ENCODE measurements around the gene PI4K2B.
"Not testable (repeated sequence)": the region's sequence is repeated elsewhere in the genome, so short reads cannot be mapped to it uniquely, and the experiment has no call there.

PI4K2B gene

DNA sequence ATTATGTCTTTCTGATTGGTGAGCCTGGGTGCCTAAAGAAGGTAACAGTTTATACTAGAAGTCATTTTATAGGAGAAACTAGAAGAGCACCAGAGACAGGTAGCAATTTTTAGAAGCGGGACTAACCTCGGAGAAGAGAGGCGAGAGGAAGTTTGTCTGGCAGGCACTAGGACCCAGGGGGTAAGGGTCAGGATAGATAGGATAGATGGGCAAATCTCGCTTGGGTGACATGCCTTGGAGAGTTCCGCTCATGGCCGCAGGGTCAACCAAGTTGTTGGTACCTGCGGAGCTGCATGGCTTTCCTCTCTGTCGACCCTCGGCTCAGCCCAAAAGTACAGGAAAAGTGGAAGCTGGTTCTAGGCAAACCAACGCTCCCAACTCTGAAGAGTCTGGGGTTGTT lies 11.3 kb downstream of the PI4K2B start:
- DNase-seq = no peak

GRCh38 chr4:25246680-25247611 lies 13.1 kb downstream of the PI4K2B start:
- DNase-seq = no peak

GRCh38 chr4:25248875-25249274 lies 15.0 kb downstream of the PI4K2B start:
- not testable (repeated sequence) for DNase-seq

DNA sequence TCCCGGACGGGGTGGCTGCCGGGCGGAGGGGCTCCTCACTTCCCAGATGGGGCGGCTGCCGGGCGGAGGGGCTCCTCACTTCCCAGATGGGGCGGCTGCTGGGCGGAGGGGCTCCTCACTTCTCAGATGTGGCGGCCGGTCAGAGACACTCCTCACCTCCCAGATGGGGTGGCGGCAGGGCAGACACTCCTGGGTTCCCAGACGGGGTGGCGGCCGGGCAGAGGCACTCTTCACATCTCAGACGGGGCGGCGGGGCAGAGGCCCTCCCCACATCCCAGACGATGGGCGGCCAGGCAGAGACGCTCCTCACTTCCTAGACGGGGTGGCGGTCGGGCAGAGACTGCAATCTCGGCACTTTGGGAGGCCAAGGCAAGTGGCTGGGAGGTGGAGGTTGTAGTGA lies 15.7 kb downstream of the PI4K2B start:
- DNase-seq = not testable (repeated sequence)

- no peak for DNase-seq
These were observed 18.6 kb downstream of the PI4K2B start for GRCh38 chr4:25252230-25253070.

DNA sequence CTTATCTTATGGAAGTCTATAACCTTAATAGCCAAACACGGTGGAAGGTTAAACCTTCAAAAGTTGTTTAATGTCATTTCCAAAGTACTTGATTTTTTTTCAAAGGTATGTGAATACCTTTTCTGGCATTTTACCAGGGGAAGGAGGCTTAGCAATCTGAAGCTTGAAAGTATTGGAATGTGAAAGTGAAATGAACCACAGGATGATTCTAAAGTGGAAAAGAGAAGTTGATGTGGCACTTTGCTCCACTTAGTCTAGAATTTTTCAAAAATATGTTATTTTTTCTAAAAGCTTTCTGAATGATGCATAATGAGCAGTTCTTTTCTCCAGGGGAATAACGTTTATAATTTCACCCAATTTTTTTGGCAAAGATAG lies 19.2 kb downstream of the PI4K2B start:
- DNase-seq = no peak

DNA sequence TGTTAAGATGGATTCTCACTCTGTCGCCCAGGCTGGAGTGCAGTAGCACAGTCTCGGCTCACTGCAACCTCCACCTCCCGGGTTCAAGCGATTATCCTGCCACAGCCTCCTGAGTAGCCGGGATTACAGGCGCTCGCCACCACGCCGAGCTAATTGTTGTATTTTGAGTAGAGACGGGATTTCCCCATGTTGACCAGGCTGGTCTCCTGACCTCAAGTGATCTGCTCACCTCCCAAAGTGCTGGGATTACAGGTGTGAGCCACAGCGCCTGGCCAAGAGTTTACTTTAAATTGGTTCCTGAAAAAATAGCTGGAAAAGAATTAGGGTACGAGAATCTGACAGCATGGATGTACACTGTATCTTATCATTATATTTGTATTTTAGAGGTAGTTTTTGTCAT lies 20.0 kb downstream of the PI4K2B start:
- not testable (repeated sequence) for DNase-seq

DNA sequence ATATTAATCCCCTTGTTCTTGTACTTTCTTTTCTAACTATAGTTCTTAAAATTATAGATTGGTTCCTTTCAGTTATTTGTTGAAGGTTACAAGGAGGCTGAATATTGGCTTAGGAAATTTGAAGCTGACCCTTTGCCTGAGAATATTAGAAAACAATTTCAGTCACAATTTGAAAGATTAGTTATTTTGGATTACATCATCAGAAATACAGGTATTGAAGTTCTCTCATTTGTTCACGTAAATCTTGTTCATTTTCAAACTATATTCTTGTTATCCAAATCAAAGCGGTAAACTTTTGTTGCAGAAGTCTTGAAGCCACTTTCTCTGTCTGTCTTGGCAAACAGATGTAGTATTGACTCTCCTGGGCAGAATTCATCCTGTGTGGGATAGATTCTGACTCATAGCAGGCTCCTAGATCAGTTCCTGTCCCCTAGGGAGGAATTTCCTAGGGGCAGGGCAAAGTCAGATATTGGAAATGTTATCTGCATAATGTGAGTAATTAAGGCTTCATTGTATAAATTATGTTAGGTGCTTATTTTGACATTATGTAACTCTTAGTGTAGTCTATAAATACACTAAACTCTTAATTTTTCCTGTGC lies 25.2 kb downstream of the PI4K2B start:
- DNase-seq = no peak

DNA sequence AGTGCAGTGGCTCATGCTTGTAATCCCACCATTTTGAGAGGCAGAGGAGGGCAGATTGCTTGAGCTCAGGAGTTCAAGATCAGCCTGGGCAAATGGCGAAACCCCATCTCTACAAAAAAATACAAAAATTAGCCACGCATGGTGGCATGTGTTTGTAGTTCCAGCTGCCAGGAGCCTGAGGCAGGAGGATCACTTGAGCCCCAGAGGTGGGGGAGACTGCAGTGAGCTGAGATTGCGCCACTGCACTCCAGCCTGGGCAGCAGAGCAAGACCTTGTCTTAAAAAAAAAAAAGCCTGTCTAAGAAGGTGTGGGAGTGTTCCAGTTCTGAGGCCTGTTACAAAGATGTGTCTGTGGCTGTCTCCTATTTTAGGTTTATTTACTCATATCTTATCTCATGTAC lies 38.0 kb downstream of the PI4K2B start:
- DNase-seq = no peak

GRCh38 chr4:25280210-25280609 lies 46.4 kb downstream of the PI4K2B start:
- DNase-seq = no peak

DNA sequence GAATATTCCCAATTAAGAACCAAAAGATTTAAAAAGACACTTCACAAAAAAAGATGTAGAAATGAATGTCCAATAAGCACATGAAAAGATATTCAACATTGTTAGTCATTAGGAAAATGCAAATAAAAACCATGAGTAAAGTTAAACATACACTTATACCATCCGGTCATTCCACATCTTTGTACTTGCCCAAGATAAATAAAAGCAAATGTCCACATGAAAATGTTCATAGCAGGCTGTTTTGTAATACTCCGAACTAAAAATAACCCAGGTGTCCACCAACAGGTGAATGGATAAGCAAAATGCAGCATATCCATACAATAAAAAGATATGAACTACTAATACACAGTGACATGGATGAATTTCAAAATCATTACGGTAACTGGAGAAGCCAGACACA lies 50.1 kb downstream of the PI4K2B start:
- DNase-seq = no peak

DNA sequence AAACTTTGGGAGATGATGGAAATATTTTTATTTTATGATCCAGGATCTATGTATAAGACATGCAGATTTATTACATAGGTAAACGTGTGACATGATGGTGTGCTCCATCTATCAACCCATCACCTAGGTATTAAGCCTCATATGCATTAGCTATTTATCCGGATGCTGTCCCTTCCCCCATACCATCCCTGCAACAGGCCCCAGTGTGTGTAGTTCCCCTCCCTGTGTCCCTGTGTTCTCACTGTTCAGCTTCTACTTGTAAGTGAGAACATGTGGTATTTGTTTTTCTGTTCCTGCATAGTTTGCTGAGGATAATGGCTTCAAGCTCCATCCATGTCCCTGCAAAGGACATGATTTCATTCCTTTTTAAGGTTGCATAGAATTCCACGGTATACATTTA lies 50.6 kb downstream of the PI4K2B start:
- DNase-seq = no peak

DNA sequence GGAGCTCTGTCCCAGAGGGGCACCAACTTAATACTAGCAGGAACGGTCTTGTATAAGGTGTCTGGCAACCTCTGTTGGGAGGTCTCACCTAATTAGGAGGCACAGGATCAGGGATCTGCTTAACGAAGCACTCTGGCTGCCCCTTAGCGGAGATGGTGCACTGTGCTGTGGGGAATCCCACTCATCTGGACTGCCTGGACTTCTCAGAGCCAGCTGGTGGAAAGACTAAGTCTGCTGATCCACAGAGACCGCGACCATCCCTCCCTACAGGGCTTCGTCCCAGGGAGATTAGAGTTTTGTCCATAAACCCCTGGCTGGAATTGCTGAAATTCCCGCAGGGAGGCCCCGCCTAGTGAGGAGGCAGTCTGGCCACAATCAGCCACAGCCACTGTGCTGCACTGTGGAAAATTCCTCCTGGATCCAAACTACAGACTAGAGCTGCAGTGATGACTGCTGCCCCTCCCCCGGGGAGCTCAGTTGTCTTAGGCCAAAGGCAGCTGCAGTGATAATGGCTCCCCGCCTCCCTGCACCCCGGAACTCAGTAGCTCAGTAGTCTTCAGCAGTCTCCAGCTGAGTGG lies 56.7 kb downstream of the PI4K2B start:
- DNase-seq = no peak

- DNase-seq = no peak
These were observed 57.4 kb downstream of the PI4K2B start for GRCh38 chr4:25291158-25291733.

- no peak for DNase-seq
These were observed 63.9 kb downstream of the PI4K2B start for GRCh38 chr4:25297528-25298242.

GRCh38 chr4:25299476-25300203 lies 65.8 kb downstream of the PI4K2B start:
- DNase-seq = no peak

DNA sequence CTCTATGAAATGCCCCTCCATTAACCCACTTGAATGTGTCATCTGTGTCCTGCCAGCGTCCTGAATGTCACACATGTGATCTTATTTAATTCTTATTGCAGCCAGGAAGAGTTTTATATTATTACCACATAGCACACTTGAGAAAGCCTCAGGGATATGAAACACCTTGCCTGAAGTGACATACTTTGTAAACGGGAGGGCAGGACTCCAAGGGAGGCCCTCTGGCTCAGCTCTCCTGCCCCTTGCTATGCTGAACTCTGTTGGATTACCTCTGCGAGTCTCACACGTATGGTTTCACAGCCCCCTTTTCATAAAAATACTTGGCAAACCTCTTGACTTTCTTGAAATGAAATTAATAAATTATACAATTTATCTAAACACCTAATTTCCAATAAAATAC lies 67.6 kb downstream of the PI4K2B start:
- no peak for DNase-seq

GRCh38 chr4:25302626-25303025 lies 68.8 kb downstream of the PI4K2B start:
- no peak for DNase-seq

DNA sequence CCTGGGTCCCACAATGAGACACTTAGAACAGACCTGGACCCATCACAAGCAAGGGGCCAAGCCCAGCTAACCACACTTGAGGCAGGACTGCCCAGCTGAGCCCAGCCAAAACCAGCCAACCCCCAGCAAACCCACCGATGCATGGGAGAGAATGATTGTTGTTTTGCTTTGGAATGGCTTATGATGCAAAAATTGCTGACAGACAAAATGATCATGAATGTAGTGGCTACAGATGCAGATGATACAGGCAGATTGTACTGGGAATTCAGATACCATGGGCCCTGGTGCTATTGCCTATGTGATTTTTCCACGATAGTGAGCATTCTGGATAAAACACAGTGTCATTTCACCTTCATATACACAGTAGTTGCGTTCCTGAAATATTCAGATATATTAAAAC lies 69.7 kb downstream of the PI4K2B start:
- no peak for DNase-seq

DNA sequence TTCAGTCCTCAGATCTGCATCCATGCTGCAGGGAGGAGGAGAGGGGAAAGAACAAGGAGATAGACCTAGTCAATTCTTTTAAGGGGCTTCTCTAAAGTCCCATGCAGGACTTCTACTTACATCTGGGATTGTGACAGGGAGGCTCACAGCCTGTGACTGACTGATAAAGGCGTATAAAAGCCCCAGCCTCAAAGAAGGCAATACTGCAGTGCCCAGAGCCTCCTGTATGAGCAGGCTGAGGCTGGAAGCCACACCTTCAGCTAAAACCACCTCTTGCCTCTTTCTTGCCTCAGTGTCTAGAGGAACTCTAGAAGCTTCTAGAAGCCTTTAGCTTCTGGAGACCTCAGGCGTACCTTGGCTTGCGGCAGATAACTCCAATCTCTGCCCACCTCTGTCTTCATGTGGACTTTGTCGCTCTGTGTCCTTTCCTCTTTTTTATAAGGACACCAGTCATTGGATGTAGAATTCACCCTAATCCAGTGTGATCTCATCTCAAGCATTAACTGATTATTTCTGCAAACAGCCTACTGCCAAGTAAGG lies 72.8 kb downstream of the PI4K2B start:
- no peak for DNase-seq

- no peak for DNase-seq
These were observed 73.8 kb downstream of the PI4K2B start for GRCh38 chr4:25307596-25307995.

Data from NCI-H2227 treated with DMSO at 0.1 percent for 48 hours (cell line).